Natural killer cell (primary cell): ENCODE results near the gene HELZ. TPM values are rescaled to one million over a fixed set of nuclear protein-coding genes. Genes with fewer than 3 reads are reported as not detected.
"Not testable (repeated sequence)": the region's sequence is repeated elsewhere in the genome, so short reads cannot be mapped to it uniquely, and the experiment has no call there.

Experiments
- ATAC-seq, 3 donors: fragments of 150-1000 bp in 2 of 3; fragments of 200-7000 bp in 1 of 3; cut with Tn5 transposase; 1 replicate in 1 of 3; 2 replicates in 2 of 3; pipeline ENCODE4 v1.10.0; 2021; ENCODE audit warnings: mild to moderate bottlenecking in 2 of 3, moderate library complexity in 2 of 3
- DNase-seq, 2 donors: peaks; one replicate each; pipeline versions ENCODE4 v3.0.0 to v3.0.0-alpha.2; 2013 to 2021; ENCODE audit warnings: mixed read lengths in 1 of 2
- H3K27ac ChIP-seq: one replicate; pipeline ENCODE4 v1.5.1; 2013; ENCODE audit warnings: mild to moderate bottlenecking, low read length
- H3K27me3 ChIP-seq: one replicate; pipeline ENCODE4 v1.6.1; 2013; ENCODE audit warnings: low read length; ENCODE audit not compliant: control insufficient read depth, insufficient read depth
- H3K36me3 ChIP-seq: one replicate; pipeline ENCODE4 v1.6.1; 2013; ENCODE audit warnings: low read length; ENCODE audit not compliant: control insufficient read depth, insufficient read depth
- H3K4me1 ChIP-seq: one replicate; pipeline ENCODE4 v1.6.1; 2013; ENCODE audit warnings: low read length; ENCODE audit not compliant: control insufficient read depth, insufficient read depth
- H3K4me3 ChIP-seq: one replicate; pipeline ENCODE4 v1.5.1; 2013; ENCODE audit warnings: low read length
- H3K9me3 ChIP-seq: one replicate; pipeline ENCODE4 v1.6.1; 2013; ENCODE audit warnings: low read length; ENCODE audit not compliant: control insufficient read depth, insufficient read depth
- H3K27ac Mint-ChIP-seq, 2 donors: one replicate each; pipeline ENCODE4 v1.8.0; 2022; ENCODE audit warnings: mild to moderate bottlenecking in 2 of 2, mixed read lengths in 2 of 2, moderate library complexity in 1 of 2
- H3K27me3 Mint-ChIP-seq, 2 donors: one replicate each; pipeline ENCODE4 v1.8.0; 2022; ENCODE audit warnings: low read depth in 2 of 2, mixed read lengths in 2 of 2
- H3K36me3 Mint-ChIP-seq: one replicate; pipeline ENCODE4 v1.8.0; 2022; ENCODE audit warnings: mixed read lengths
- H3K4me1 Mint-ChIP-seq, 2 donors: one replicate each; pipeline ENCODE4 v1.8.0; 2022; ENCODE audit warnings: mixed read lengths in 2 of 2
- H3K4me3 Mint-ChIP-seq: one replicate; pipeline ENCODE4 v1.8.0; 2022; ENCODE audit warnings: mild to moderate bottlenecking, moderate library complexity, mixed read lengths
- H3K9me3 Mint-ChIP-seq, 2 donors: one replicate each; pipeline ENCODE4 v1.8.0; 2022; ENCODE audit warnings: mixed read lengths in 2 of 2
- CTCF ChIP-seq: fragments of 200-600 bp; IDR thresholded peaks from one replicate; pipeline ENCODE4 v1.8.0; 2022; ENCODE audit warnings: antibody characterized with exemption
- WGBS: methylation state at CpG from one replicate; pipeline ENCODE4 v1.1.7; 2013; ENCODE audit warnings: missing lambda C conversion rate; ENCODE audit not compliant: insufficient coverage; 5-methylcytosine and 5-hydroxymethylcytosine counted together
- intact Hi-C: fragments of 100-400 bp; cut with micrococcal nuclease; formaldehyde crosslinking; loops from one replicate; pipeline ENCODE4 v1.14.2; 2022
- total RNA-seq, 4 donors: library from RNA; stranded (reverse); fragments of 120-200 nt in 1 of 4; gene quantifications; one replicate each; pipeline versions ENCODE4 v1.2.3 to v1.2.4, GENCODE V29; 2013 to 2022

Gene HELZ
- total RNA-seq, 3 donors from 2014 or later (not counting 1 experiment from before 2014, with no cell fraction given) = 274 to 355 (median 292) TPM

- ATAC-seq (no peak), DNase-seq (no peak)
- no peaks in the 10 kb centered on the region for H3K27me3 Mint-ChIP-seq
- intact Hi-C loops = no loop called here
- H3K9me3 Mint-ChIP-seq = no peaks in the 10 kb centered on the region
- H3K36me3 Mint-ChIP-seq = no peaks in the 10 kb centered on the region
- Histone ChIP-seq H3K27me3 (no peaks in the 10 kb centered on the region), H3K9me3 (no peaks in the 10 kb centered on the region), H3K36me3 (peaks cover 20% of the 10 kb centered on the region), H3K27ac (no peak overlapping the region), H3K4me3 (no peak overlapping the region), H3K4me1 (peaks cover 4% of the 10 kb centered on the region)
- 92% methylated on average over 2 of the region's 2 CpGs for WGBS
- peaks cover 66 to 74% of the 10 kb centered on the region in 2 donors for H3K4me1 Mint-ChIP-seq
- H3K27ac Mint-ChIP-seq = peak overlapping the region; percentile 58 to 71
- TF ChIP-seq CTCF = no peak
- no peak overlapping the region for H3K4me3 Mint-ChIP-seq
Measured at GRCh38 chr17:67093348-67093747, 151.6 kb downstream of the HELZ start.

- 89% methylated on average over 6 of the region's 7 CpGs for WGBS
- H3K27me3 Mint-ChIP-seq, DNase-seq, ATAC-seq, H3K9me3 ChIP-seq, intact Hi-C loops, H3K9me3 Mint-ChIP-seq, H3K36me3 Mint-ChIP-seq, H3K4me3 Mint-ChIP-seq, H3K4me3 ChIP-seq, H3K27ac ChIP-seq, H3K4me1 ChIP-seq, H3K27me3 ChIP-seq: not testable (repeated sequence)
- peaks cover 73 to 75% of the 10 kb centered on the region in 2 donors for H3K4me1 Mint-ChIP-seq
- H3K27ac Mint-ChIP-seq = peak overlapping the region; percentile 58 to 71
- H3K36me3 ChIP-seq = peaks cover 26% of the 10 kb centered on the region
Measured at GRCh38 chr17:67092710-67093109, 152.3 kb downstream of the HELZ start.

GRCh38 chr17:67092291-67092690 is 152.7 kb downstream of the HELZ start:
- peaks cover 72% of the 10 kb centered on the region in 2 donors for H3K4me1 Mint-ChIP-seq
- H3K27me3 ChIP-seq = no peaks in the 10 kb centered on the region

GRCh38 chr17:67090341-67090740 is 154.7 kb downstream of the HELZ start:
- Mint-ChIP-seq H3K27ac (peak overlapping the region in 1 of 2 donors; percentile 41), H3K4me1 (peaks cover 60 to 61% of the 10 kb centered on the region in 2 donors), H3K27me3 (no peaks in the 10 kb centered on the region), H3K4me3 (no peak overlapping the region), H3K36me3 (no peaks in the 10 kb centered on the region), H3K9me3 (no peaks in the 10 kb centered on the region)
- Histone ChIP-seq H3K4me1 (peaks cover 4% of the 10 kb centered on the region), H3K4me3 (no peak overlapping the region), H3K36me3 (peaks cover 41% of the 10 kb centered on the region), H3K9me3 (no peaks in the 10 kb centered on the region), H3K27me3 (no peaks in the 10 kb centered on the region), H3K27ac (no peak overlapping the region)
- no peak for DNase-seq
- ATAC-seq = no peak
- no peak for TF ChIP-seq CTCF
- intact Hi-C loops = no loop called here

More at GRCh38 chr17:67092291-67092690, 152.7 kb downstream of the HELZ start:
- no peak overlapping the region for H3K27ac ChIP-seq
- peaks cover 4% of the 10 kb centered on the region for H3K4me1 ChIP-seq
- no peaks in the 10 kb centered on the region for H3K9me3 ChIP-seq
- Mint-ChIP-seq H3K27me3 (no peaks in the 10 kb centered on the region), H3K9me3 (no peaks in the 10 kb centered on the region), H3K4me3 (peak overlapping the region; percentile 47), H3K36me3 (no peaks in the 10 kb centered on the region), H3K27ac (peak overlapping the region; percentile 58 to 71)
- DNase-seq = no peak
- TF ChIP-seq CTCF = no peak
- intact Hi-C loops = no loop called here
- 92% methylated on average over 4 of the region's 5 CpGs for WGBS
- no peak for ATAC-seq
- H3K36me3 ChIP-seq = peaks cover 26% of the 10 kb centered on the region
- no peak overlapping the region for H3K4me3 ChIP-seq
